HG03469 (cell line): Measurements from ENCODE around the gene SGMS1.
A peak's percentile ranks its signal among the peaks of the same experiment; 100 is the strongest.

Source experiments
- ATAC-seq: cut with Tn5 transposase; IDR thresholded peaks from one replicate; pipeline ENCODE4 v1.9.1; 2021; ENCODE audit warnings: mild to moderate bottlenecking, moderate library complexity, moderate number of reproducible peaks; ENCODE audit not compliant: unreplicated experiment

Gene SGMS1

DNA sequence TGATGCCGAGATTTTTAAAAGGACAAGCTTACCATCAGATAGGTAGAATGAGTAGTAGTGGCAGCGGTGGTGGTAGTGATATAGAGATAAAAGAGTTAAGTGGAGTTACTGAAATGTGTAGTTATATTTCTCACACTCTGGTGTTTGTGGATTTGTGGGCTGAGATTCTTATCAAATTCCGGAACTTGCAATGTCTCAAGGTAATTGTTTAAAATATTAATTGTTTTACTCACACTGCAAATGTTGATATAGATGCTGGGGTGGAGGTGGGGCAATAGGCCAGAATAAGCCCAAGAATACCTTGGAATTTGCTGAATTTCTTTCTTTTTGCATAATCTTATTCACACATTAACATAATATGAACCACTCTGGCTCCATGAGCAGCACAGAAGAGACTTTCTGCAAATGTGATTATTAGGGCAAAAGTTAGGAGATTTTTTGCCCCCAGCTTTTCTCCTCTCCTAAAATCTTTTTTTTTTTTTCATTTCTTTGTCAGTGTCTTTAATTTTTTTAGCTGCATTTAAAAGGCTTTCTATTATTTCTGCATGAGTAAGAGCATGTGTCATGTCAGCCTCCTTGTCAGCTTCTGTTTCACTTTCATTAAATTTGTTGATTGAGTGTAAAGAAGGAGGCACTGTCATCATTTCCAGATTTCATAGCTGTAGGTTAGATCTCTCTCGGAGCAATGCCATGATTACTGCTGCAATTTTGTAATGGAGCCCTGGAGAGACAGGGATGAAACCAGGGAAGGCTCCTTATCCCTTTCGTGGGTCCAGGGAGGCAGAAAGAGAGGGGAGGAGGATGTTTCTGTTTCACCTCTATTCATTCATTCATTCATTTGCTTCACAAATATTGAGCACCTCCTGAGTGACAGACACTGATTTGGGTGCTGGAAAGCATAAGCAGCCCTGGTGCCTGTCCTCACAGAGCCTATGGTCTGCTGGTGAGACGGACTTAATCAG is 13.1 kb upstream of the SGMS1 start:
- peak; percentile 90 for ATAC-seq

DNA sequence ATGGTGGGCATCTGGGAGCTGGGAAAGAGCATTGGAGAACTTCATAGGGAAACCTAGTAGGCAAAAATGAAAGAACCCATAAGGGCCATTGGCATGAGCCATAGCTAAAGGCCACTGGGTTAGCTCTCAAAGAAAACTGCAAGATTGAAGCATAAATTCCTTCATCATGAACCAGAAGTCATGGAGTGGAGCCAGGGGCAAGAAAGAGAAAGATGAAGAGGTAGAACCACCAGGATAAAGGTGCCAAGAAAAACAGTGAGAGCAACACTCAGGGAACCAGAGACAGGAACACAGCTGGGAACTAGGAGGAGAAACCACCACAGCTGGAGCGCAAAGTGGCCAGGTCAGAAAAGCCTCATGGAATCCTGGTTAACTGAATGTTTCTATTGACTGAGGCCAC is 11.5 kb upstream of the SGMS1 start:
- no peak for ATAC-seq

DNA sequence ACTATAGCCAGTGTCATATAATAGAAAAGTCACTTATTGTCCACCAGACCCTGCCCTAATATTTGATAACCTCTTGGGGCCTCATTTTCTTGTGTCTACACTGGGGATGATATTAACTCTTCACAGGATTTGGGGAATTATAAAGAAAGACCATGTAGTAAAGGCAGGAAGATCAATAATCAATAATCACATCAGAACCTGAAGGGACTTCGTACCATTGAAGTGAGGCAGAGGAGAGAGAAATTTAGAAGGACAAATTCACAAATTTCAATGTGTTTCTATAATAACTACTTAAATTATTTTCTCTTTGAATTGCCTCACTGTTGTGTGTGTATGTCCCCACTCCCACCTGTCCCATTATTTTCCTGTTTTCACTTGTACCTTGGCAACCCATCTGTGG is 10.7 kb upstream of the SGMS1 start:
- ATAC-seq = no peak

DNA sequence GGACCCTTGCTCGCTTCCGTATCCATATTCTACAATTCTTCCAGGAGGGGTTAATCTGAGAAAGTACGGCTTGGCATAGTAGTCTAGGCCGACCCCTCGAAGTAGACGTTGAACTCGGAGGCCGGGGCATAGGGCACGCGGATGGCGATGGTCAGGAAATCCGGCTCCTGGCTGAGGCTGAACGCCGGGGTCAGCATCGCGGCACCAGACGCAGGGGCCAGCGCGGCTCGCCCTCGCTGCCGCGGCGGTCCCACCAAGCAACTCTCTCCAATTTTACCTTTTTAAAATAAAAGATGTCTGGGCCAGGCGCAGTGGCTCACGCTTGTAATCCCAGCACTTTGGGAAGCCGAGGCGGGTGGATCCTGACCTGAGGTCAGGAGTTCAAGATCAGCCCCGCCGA is 7.3 kb upstream of the SGMS1 start:
- ATAC-seq = no peak

DNA sequence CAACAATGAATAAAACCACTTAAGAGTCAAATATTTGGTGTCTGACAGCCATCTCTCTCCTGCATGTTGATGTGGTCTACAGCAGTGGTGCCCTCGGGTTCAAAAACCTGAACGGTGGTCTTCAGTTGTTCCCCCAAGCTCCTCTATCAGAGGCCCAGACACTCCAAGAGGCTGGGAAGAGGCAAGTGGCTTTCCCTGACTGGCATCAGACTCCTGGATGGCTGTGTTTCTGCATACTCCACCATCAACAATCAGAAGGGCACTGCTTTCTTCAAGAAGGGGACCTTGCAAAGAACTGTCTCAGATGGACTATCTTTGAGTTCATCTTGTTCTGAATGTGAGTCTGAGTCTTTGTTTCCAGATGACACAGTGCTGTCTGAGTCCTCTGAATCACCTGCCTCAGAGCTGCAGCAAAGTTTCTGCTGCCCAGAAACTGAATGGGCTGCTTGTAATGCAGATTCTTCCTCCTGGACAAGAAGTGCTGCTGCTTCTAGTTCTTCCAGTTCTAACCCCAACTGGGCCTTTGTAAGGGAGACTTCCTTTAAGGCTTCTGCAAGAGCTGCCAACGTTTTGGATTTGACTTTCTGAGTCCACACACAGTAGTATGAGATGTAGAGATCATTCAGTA is 5.9 kb upstream of the SGMS1 start:
- no peak for ATAC-seq

DNA sequence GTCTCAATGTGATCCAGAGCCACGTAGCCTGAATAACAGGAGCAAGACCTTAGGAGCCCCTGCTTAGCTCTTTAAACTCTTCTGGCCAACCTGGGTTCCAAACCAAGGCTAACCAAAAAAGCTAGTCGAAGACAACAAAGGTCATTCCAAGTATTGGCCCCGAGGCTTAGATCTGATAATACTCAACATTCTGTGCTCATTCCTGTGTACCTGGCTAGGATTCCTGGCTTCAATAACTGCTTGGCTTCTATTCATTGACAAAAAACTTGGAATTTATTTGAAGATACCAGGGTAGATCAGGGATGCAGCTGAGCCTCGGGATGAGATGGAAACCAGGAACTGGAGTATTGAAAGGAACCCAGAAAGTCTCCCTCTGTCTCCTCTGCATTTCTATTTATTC is 4.1 kb upstream of the SGMS1 start:
- ATAC-seq = no peak

DNA sequence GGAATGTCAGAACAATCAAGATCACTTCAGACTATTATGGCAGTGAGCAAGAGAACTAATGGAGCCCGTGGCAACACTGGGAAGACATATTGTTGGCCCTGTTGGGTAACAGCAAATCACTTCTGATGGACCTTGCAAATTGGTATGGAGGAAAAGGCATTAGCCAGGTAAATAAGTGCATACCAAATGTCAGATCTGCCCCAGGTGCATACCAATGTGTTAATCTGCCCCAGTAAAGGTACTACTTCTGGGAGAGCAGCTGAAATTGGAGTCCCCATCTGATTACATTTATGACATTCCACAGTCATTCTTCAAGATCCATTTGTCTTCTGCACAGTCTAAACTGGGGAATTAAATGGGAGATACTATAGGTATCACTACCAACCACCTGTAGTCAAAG is 3.7 kb upstream of the SGMS1 start:
- no peak for ATAC-seq

DNA sequence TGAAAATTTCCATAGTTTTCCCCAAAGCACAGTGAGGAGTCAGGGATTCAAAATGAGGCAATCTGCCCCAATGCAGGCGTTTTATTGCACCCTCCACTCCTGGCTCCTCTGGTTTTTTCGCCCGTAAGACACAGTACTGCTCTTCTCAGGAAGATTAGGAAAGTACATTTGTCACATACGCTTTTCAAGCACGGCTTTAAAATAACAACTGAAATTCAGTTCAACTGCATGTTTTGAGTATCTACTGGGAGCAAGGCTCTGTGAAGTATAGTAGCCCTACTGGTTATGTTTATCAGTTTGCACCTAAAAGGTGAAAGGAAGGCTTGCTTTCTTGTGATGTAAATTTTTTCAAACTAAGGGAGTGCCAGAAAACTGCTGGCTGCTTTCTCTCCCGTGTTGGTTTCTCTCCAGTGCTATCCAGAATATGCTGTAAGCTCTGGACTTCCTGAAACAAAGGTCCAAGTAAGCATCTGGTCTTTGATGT is 1.9 kb upstream of the SGMS1 start:
- no peak for ATAC-seq

DNA sequence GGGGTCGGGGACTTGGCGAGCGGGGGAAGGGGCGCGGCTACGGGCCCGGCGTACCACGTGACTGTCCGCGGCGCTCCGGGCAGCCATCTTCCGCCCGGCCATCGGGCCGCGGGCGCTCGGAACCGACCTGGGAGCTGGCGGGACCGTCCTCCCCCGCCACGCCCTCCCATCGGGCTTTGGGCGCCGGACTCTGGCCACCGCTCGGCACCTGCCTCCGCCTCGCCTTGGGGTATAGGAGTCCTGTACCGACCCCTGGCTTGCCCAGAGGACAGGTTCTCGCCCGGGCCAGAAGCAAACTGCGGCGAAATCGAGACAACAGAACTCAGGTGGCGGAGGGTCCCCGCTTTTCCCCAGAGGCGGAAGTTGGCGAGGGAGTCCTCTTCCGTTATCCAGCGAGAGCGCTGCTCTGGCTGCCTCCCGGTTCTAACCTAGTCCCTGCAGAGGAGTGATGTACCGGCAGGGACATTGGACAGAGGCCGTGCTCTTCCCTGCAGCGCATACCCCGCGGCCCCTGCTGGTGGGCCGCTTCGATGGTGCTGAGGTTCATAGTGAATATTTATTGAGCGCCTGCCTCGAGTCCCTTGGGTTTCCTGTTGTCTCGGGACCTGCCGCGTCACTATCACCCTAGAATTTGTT is 1.2 kb upstream of the SGMS1 start:
- peak; percentile 30 for ATAC-seq

DNA sequence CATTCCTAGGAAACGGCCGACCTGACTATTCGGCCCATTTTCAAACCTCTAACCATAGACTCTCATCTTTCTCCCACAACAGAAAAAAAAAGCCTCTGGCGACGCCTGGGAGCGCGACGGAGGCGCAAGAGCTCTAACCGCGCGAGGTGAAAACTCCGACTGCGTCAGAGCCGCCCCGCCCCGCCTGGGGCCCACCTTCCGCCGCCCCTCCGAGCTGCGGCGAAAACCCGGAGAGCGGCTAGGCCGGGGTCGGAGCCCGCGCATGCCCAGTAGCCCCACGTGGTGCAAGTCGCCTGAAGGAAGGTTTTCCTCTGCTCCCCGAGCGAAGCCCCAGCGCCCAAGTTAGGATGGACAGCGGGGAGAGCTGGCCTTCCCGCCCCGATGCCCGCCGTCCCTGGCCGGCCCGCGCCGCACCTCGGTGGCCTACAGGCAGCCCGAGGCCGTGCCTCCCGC is 683 bp upstream of the SGMS1 start:
- ATAC-seq = peak; percentile 33

DNA sequence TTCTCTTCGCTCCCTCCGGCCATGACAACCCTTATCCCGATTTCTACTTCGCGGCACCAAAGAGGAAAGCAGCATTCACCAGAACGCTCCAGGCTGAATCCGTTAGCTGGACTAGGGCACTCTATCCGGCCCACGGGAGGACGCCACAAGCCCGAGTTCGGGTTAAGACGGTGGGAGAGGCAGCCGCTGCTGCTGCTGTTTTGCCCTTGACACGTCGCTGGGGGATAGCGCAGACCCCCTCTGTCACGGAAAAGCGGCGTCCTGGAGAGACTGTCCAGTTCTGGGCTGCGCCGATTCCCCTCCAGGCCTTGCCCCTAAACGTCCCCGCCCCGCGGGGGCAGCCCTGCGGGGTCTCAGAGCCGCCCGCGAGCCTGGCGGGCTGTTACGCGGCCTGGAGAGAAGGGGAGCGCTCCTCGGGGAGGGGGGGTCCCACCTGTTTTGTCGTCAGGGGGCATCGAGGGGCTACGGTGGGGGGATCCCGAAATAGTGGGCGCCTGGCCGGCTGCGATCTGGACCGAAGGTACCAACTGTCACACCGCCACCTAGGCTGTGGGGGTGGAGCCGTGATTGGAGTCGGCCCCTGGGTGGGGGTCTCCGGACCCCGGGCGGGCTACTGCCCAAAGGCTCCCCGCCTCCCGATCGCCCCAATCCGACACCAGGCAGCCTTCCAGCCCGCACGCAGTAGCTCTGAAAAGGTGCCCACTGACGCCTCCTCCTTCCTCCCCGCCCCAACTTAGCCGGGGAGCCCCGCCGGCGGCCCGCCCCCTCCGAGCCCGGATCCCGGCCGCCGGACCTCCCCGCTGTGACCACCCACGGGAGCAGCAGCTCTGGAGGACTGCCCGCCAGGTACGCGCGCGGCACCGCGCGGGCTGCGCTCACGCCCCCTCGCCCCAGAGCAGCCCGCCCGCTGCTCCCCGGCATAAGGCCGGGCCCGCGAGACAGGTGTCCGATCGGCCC is 772 bp downstream of the SGMS1 start:
- no peak for ATAC-seq

DNA sequence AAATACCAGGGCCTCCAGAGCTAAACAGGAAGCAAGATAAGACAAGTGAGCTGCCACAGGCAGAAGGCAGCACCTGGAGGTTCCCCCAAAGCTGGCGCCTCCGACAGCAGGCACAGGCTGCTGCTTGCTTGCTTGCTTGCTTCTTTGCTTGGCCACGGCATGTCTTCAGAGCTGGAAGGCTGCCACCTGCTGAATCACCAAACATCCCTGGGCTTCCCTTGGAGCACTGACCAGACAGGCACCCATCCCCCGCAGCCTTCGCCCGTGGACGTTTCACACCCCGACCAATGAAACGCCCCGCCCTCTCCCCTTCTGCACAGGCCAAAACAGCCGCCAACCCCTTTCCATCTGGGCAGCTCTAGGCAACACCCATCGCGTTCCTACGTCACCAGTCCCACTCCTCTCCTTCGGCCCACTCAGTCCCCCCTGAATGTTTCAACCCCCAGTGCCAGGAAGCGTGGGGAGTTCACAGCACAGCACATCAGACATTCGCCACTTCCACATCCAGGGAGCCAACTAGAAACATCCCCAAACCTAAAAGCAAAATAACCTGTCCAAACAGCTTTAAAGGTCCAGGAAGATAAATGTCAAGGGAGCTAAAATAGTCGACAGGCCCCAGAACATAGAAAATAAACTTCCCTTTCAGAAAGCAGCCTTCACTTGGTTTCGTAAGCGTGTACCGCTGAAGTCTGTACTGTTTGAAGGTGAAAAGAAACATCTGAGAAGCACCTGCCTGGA is 1.6 kb downstream of the SGMS1 start:
- no peak for ATAC-seq

DNA sequence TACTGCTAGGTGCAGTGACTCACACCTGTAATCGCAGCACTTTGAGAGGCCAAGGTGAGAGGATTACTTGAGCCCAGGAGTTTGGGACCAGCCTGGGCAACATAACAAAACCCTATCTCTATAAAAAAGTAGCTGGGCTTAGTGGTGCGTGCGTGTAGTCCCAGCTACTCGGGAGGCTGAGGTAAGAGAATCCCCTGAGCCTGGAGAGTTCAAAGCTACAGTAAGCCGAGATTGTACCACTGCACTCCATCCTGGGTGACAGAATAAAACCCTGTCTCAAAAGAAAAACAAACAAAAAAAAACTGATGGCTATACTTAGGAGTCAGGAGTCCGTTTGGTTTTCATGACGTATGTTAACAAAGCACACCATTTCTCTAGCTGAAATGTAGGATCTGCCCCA is 2.9 kb downstream of the SGMS1 start:
- no peak for ATAC-seq

DNA sequence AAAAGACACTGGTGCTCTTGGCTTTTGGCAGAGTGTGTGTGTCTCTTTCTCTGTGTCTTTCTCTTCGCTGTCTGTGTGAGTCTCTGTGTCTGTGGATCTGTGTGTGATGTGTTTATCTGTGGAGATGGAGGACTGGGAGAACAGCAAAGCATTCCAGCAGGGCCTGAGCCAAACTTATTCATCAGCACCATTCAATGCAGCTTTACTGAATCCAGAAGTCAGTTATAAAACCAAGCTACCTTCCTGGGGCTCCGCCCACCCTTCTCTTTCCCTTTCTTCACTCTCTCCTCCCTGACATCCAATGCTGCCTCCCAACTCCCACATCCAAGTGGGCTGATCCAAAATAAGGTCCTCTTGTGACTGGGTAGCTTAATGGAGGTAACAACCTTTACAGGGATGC is 3.9 kb downstream of the SGMS1 start:
- no peak for ATAC-seq

DNA sequence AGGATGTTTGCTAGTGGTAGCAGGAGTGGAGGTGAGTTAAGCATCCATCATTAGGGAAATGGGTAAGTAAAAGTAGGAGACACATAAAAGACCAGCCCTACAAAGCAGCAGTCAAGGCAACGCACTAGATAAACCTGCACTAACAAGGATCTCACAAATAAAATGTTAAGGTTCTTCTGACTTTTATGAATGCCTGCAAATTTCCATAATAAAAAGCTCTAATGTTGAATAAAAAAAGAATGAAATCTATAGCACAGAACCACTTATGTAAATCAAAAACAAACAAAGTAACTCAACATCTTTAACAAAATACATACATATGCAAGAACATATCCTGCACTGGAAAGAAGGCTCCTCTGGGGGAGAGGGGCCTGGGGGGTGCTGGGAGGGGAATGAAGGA is 4.6 kb downstream of the SGMS1 start:
- ATAC-seq = no peak

DNA sequence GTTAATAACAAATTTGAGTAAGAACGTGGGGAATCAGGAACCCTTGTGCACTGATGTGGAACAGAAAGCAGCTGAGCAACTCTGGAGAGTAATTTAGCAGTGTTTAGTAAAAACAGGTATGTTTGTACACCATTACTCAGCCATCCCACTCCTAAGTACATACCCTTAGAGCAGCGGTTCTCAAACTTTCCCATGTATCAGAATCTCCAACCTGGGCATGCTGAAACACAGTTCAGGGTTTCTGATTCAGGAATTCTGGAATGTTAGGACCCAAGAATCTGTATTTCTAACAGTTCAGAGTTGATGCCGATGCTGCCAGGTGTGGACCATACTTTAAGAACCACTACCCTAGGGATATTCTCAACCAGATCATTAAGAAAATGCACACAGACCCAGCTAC is 5.1 kb downstream of the SGMS1 start:
- ATAC-seq = no peak

DNA sequence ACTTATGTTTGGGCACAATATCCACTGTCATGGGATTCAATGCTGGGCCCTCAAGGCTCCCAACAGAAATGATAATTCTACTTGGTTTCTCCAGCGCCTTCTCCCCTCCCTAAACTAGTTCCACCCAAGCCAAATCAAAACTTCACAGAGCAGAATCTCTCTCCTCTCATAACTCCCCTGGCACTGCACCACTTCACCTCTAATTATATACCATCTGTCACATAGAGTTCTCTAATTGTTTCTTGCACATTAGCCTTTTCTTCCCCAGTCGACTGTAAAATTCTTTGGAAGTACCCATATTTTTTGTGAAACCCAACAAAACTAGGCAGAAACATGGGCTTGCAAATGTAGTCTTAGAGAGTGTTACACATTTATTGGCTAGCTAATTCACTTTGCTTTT is 8.1 kb downstream of the SGMS1 start:
- no peak for ATAC-seq

DNA sequence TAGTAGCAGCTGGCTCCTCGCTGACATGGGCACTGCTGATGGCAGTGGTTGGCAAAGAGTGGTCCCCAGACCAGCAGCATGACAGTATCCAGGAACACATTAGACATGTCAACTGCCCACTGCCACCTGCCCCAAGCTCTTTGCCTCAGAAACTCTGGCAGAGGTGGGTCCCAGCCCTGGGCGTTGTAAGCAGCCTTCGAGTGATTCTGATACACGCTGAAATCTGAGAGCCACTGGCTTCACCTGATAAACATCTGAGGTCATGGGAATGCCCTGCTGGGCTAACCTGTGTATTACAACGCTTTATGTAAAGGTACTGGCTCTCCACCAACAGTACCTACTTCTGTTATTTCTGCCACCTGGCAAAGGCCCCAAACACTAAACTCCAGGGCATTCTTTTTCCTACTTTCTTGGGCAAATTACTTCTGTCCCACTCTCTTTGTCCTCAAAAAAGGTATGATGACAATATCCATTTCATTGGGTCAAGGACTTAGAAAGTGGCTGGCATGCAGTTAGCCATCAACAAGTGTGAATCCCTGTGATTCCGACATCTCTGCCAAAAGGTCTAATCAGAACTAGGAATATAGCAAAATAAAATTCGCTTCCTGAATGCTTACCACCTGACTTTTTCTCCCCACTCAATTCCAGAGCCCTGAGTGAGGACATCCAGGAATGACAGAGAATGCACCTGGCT is 9.2 kb downstream of the SGMS1 start:
- peak; percentile 40 for ATAC-seq

DNA sequence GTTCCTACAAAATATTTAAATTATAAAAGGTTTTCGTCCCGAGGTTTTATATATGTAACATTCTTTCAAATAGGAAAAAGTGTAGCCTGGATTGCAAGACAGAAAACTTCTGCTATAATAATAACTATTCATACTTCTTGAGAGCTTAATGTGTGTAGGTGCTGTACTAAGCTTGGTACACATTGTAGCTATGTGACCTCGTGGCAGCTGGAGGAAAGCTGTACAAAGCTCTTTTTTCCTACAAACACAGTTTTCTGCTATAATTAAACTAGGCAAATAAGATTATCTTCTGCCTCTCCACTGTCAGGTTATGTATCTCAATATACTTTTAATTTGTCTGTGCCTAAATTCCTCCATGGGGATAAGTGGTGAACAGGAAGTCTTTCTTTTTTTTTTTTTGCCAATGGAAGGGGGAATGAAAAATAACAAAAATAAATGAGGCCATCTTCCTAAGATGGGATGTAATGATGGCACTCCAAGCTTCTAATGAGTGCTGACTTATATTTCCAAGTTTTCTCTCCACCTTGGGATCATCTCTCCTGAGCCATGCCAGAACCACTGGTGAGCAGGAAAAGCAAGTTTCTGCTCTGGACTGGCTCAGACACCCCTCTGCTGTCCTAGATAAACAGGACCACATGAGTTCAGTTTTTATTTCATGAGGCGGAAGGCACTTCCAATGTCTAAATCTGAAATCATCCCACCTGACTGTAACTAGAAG is 9.9 kb downstream of the SGMS1 start:
- no peak for ATAC-seq
